HG03521 (cell line): ENCODE measurements around the gene CACNA2D3.
"Not testable (repeated sequence)": the region's sequence is repeated elsewhere in the genome, so short reads cannot be mapped to it uniquely, and the experiment has no call there.

Experiments used
- ATAC-seq: cut with Tn5 transposase; IDR thresholded peaks from one replicate; pipeline ENCODE4 v1.9.1; 2021; ENCODE audit warnings: mild to moderate bottlenecking, moderate library complexity; ENCODE audit not compliant: unreplicated experiment

Gene CACNA2D3

GRCh38 chr3:54434756-54435155 is 312.4 kb downstream of the CACNA2D3 start:
- no peak for ATAC-seq

- ATAC-seq = no peak
These were observed 314.9 kb downstream of the CACNA2D3 start for GRCh38 chr3:54437271-54437670.

- no peak for ATAC-seq
These were observed 321.3 kb downstream of the CACNA2D3 start for GRCh38 chr3:54443561-54444161.

GRCh38 chr3:54445630-54446029 is 323.3 kb downstream of the CACNA2D3 start:
- ATAC-seq = no peak

- no peak for ATAC-seq
These were observed 325.1 kb downstream of the CACNA2D3 start for GRCh38 chr3:54447427-54447826.

GRCh38 chr3:54454806-54455205 is 332.5 kb downstream of the CACNA2D3 start:
- ATAC-seq = no peak

GRCh38 chr3:54458357-54458756 is 336.0 kb downstream of the CACNA2D3 start:
- ATAC-seq = no peak

- not testable (repeated sequence) for ATAC-seq
These were observed 342.2 kb downstream of the CACNA2D3 start for GRCh38 chr3:54464554-54464953.

- no peak for ATAC-seq
These were observed 354.5 kb downstream of the CACNA2D3 start for GRCh38 chr3:54476891-54477290.

GRCh38 chr3:54481606-54482365 is 359.4 kb downstream of the CACNA2D3 start:
- no peak for ATAC-seq

- no peak for ATAC-seq
These were observed 362.0 kb downstream of the CACNA2D3 start for GRCh38 chr3:54484334-54484733.

- ATAC-seq = no peak
These were observed 364.0 kb downstream of the CACNA2D3 start for GRCh38 chr3:54486317-54486716.

GRCh38 chr3:54488297-54488696 is 365.9 kb downstream of the CACNA2D3 start:
- ATAC-seq = no peak

GRCh38 chr3:54494209-54494608 is 371.9 kb downstream of the CACNA2D3 start:
- ATAC-seq = no peak

GRCh38 chr3:54506603-54507002 is 384.3 kb downstream of the CACNA2D3 start:
- no peak for ATAC-seq

GRCh38 chr3:54507876-54508460 is 385.6 kb downstream of the CACNA2D3 start:
- ATAC-seq = no peak

GRCh38 chr3:54510506-54510905 is 388.2 kb downstream of the CACNA2D3 start:
- ATAC-seq = no peak

- ATAC-seq = no peak
These were observed 389.5 kb downstream of the CACNA2D3 start for GRCh38 chr3:54511766-54512365.

GRCh38 chr3:54514006-54514405 is 391.7 kb downstream of the CACNA2D3 start:
- no peak for ATAC-seq

GRCh38 chr3:54514416-54514815 is 392.1 kb downstream of the CACNA2D3 start:
- no peak for ATAC-seq

GRCh38 chr3:54515441-54516213 is 393.3 kb downstream of the CACNA2D3 start:
- ATAC-seq = no peak
